GM19455 (cell line): ENCODE measurements around the gene WDR75.
A peak's percentile ranks its signal among the peaks of the same experiment; 100 is the strongest.
"Not testable (repeated sequence)": the region's sequence is repeated elsewhere in the genome, so short reads cannot be mapped to it uniquely, and the experiment has no call there.

Experiments
- ATAC-seq: cut with Tn5 transposase; IDR thresholded peaks from one replicate; pipeline ENCODE4 v1.9.1; 2021; ENCODE audit not compliant: unreplicated experiment

WDR75 gene

DNA sequence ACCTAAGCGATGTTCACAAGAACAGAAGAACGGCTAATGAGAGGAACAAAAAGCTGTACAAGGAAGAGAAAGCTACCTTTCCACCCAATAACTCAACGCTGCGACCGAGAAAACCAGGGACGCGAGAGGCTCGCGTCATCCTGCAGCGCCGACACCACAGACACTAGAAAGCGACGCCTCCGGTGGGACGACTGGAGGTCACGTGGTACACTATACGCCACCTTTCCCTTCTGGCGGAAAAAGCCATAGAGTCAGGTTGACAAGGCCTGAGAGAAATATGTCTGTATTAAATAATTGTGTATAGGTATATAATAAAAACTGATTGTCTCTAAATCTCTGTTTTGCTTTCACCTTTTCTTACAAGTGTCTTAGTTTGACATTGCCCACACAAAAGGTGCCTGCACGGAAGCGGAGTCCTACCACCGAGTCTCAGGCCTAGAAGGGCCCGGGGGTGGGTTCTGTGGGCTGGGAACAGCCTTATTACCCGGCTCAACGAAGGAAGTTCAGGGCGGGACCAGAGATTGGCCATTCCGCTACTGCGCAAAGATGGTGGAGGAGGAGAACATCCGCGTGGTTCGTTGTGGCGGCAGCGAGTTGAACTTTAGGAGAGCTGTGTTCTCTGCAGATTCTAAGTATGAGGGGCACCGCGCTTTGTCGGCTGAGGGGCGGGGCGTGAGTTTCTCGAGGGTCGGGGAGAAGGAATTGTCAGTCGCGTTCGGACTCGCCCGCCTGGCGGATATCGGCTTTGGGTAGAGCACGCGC is at the start of gene WDR75:
Gene WDR75, plus strand, starts transcription at position 528 of the 762 bp plus-strand sequence. Its CDS starts 19 bp downstream, at position 547.
- ATAC-seq: peak; percentile 91

DNA sequence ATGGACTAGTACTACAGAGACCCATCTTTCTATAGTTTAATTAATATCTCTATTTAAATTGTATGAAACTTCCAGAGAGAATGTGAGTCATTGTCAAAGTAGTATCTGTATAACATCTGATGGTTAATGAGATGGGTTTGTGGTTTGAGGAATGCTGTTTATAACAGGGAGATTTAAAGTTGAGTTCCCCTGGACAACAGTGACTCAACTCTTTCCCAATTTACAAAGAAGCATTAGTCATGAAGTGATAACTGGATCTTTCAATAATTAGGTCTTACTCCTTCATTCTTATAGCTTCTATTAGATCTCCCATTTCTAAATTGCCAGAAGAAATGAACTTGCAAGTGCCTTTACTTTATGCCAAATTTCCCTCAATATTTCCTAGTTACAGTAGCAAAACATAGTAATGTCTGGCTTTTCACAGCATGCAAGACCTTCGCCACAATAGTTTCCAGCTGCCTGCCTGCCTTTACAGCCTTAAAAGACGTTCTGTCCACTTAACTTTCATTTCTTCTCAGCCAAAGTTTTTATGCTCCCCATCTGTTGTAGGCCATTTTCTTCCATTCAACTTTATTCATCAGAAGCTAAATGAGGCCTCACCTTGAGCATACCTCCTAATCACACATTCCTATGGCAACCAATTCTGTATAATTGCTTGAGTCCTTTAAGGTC is 47.7 kb upstream of the WDR75 start:
- no peak for ATAC-seq

DNA sequence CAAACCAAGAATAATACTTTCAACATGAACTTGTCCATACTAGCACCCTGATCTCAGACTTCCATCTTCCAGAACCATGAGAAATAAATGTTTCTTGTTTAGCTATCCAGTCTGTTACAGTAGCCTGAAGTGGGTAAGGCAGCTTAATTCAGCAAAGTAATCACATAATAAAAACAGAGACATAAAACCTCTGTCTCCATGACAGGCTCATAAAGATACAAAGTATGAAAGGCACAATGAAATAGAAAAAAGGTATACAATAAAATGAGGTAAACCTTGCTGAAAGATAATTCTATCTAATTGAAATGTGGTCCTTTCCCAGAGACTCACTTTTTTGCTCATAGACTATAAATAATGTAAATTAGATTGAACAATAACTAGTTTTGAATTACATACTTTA is 46.7 kb upstream of the WDR75 start:
- no peak for ATAC-seq

DNA sequence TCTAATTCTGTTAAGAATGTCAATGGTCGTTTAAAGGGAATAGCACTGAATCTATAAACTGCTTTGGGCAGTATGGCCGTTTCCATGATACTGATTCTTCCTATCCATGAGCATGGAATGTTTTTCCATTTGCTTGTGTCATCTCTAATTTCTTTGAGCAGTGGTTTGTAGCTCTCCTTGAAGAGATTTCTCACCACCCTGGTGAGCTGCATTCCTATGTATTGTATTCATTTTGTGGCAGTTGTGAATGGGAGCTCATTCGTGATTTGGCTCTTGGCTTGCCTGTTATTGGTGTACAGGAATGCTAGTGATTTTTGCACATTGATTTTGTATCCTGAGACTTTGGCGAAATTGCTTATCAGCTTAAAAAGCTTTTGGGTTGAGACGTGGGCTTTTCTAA is 38.3 kb upstream of the WDR75 start:
- ATAC-seq: no peak

DNA sequence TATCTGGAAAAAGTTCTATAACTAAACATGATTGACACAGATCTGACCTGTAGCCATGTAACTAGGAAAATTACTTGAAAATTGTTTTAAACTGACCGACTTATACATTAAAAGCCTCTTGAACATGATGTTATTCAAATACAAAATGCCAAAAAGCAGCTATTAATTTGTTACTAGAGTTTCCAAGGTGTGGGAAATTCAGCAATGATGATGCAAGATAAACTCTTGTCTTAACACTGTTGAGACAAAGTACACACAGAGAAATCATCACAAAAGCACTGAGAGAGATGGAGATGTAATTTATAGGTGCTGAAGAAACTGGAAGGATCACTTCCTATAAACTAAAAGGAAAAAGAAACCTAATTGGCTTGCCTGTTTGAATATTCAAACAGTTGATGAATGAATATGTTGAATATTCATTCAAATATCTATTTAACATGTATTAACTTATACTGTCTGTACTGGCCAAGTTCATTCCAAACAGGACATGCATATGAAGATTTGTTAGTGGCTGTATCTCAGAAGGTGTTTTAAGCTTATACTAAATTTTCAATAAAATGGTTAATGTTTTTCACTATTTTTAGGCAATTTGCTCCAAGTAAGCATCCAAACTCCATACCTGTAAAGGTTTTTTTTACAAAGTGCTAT is 34.6 kb upstream of the WDR75 start:
- ATAC-seq: no peak

DNA sequence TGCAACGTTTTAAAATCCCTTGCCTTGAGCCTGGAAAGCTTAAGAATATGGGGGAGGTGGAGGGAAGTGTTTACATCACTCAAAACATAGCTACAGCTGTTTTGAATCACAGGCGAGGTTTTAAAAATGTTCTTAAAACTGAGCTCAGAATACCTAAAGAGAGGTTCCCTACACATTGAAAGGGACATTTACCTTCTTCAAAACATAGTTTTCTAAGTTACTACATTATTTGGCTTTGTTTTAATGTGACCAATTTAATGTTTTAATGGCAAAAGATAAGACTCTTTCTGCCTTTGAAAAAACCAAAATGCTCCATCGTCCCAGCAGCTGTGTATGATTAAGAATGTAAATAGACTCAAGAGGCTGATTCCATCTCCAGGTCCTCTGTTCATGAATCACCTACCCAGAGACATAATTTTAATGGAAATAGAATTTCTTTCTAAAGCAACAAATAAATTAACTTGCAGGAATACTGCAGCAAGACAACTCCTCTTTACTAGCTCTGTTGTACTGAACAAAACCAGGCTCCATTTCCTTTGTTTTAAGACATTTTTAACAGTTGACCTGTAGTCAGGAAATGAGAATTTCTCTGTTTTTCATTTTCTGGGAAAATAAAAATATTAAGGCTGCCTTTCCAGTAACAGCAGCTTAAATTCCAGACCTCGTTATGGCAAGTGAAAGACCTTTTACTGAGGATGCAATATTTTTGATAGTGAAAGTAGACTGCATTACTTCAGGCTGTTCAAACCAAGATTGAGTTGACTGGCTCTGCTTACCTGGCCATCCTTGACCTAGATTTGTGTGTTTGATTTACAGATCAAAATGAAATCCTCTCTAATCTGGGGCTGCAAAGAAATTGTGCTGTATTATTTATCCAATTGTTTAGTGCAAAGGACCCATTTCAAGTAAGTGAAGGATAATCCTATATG is 33.7 kb upstream of the WDR75 start:
- no peak for ATAC-seq

DNA sequence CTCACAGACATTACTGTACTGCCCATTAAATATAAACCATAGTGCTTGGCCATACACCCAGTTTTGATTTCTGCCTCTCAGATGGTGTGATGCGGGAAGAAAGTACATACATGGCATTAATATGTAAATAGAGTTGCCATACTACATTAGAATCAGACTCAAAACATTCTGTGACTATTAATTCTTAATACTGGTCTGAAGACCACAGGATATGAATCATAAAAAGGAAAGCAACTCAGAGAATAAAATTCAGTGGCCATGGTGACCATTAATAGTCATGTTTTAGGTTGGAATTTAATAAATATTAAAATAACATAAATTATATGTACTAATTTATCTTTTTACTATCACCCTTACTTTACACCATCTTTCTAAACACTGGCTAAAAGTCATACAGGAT is 33.0 kb upstream of the WDR75 start:
- ATAC-seq: no peak

DNA sequence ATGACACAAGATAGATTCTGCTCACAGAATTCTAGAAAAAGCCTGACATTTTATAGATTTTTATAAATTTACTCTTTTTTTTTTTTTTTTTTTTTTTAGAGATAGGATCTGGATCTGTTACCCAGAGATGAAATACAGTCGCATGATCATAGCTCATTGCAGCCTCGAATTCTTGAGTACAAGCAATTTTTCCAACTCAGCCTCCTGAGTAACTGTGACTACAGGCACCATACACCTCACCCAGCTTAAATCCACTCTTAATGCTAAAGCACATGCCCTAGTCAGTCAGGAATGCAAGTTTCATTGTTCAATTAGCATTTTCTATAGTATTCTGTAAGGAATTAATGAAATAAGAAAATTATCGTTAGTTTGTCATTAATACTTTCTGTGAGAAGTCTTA is 32.1 kb upstream of the WDR75 start:
- no peak for ATAC-seq

DNA sequence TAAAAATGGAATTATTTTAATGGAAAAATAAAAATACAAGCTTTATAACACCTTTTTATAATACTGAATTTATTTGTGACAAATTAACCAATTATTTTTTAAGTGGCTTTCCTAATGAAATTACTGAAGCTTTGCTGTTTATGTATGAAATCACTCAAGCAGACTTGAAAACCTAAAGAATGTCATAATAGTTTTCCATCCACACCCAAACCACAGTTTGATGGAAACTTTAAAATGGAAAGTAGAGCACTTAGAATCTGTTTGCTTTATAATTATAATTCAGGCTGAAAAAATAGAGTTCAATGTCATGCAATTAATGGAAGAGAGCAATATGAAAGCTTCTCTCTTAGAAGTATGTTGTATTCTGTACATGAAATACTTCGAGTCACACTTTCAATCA is 31.6 kb upstream of the WDR75 start:
- ATAC-seq: no peak

DNA sequence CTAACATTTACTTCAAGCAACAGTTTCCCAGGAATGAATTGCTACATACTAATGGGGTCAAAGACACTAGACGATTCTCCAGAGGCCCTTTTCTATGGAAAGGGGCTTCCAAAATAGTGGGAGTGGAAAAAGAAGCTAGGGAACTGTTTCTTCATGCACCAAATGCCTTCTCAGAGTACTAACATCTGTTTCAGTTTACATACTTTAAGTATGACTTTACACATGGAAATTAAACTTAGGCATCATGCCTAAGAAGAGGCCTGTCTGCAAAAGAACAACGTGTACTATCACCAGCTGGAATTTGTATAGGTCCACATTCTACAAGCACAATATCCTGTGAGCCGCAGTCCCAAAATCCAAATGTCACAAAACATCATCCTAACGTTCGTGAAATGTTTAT is 29.4 kb upstream of the WDR75 start:
- no peak for ATAC-seq

DNA sequence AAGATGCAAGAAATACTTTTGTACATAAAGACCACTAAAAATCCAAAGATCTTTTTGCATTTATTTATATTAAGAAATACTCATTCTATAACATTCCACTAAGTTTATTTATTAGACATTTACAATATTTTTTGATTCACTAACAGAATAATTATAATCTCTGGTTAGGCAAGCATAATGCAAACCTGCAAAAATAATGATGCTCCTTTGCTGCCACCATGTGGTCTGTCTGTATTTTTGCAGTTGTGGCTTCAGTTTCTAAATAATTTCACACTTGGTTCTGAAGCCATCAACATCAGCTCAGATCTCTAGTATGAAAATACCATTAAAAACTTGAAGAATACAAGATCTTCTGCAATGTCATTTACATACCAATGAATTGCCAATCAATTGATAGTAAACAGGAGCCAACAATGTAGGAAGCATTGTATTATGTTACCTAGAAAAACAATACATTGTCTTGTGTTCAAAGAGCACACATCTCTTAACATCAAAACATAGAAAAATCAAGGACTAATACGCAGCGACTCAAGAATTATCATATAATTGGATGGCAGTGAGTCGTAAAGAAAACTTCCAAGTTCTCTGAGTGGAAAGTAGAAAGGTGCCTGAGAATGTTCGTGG is 28.8 kb upstream of the WDR75 start:
- ATAC-seq: peak; percentile 85

DNA sequence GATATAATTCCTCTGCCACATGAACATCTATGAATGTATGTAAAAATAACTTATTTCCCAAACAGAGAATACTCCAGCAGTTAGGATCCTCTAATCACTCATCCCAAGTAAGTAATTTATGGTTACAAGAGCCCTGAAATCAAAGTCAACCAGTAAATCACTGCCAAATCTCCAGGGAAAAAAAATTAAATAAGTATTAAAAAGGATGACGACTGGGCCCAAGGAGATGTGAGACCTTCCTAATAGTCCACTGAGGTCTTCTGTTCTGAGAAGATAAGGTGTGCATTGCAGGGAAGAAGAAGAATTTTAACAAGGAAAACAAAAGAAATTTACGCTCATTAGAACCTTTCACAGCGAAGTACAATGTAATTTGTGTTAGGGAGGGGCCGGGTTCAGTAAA is 28.0 kb upstream of the WDR75 start:
- no peak for ATAC-seq

DNA sequence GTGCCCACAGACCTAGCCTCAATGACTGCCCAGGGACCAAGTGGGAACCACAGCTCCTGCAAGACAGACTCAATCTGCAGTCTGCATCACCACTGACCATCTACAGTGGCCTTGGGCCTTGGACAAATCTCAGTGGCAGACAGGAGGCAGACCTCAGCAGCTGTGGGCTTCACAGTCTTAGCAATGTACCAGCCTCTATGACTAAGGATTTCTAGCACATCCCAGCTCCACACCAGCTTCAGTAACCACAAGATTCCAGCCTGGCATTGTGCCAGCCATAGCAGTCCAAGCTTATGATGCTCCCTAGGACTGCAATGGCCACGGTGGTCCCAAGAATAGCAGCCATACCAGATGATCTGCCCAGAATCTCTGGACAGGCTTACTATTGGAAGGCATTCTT is 19.6 kb upstream of the WDR75 start:
- ATAC-seq: no peak

DNA sequence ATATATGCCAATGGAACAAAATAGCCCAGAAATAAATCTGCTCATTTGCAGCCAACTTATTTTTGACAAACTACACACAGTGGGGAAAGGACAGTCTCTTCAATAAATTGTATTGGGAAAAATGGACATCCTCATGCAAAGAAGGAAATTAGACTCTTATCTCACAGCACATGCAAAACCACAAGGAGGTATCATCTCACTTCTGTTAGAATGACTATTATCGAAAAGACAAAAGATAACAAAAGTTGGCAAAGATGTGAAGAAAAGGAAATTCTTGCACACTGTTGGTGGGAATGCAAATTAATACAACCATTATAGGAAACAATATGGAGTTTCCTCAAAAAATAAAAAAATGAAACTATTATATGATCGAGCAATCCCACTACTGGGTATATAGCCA is 16.3 kb upstream of the WDR75 start:
- ATAC-seq: no peak

DNA sequence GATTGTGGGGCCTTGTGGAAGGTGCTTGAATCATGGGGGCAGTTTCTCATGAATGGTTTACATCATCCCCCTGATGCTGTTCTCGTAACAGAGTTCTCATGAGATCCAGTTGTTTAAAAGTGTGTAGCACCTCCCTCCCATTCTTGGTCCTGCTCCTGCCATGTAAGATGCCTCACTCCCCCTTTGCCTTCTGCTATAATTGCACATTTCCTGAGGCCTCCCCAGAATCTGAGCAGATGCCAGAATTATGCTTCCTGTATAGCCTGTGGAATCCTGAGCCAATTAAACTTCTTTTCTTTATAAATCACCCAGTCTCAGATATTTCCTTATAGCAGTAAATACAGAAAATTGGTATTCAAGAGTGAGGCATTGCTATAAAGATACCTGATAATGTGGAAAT is 15.6 kb upstream of the WDR75 start:
- no peak for ATAC-seq

DNA sequence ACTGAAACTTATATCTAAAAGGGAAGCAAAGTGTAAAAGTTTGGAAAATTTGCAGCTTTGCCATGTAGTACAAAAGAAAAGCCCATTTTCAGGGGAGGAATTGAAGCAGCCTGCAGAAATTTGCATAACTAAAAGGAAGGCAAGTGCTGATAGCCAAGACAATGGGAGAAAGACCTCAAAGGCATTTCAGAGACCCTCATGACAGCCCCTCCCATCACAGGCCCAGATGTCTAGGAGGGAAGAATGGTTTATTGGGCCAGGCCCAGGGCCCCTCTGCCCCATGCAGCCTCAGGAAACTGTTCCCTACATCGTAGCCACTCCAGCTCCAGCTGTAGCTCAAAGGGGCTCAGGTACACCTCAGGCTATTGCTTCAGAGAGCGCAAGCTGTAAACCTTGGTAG is 14.4 kb upstream of the WDR75 start:
- ATAC-seq: no peak

DNA sequence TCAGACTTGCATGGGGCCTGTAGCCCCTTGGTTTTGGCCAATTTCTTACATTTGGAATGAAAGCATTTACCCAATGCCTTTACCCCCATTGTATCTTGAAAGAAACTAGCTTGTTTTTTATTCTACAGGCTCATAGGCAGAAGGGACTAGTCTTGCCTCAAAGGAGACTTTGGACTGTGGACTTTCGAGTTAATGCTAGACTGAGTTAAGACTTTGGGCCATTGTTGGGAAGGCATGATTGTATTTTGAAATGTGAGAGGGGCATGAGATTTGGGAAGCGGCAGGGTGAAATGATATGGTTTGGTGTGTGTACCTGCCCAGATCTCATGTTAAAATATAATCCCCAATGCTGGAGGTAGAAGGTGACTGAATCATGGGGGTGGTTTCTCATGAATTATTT is 13.4 kb upstream of the WDR75 start:
- ATAC-seq: no peak

DNA sequence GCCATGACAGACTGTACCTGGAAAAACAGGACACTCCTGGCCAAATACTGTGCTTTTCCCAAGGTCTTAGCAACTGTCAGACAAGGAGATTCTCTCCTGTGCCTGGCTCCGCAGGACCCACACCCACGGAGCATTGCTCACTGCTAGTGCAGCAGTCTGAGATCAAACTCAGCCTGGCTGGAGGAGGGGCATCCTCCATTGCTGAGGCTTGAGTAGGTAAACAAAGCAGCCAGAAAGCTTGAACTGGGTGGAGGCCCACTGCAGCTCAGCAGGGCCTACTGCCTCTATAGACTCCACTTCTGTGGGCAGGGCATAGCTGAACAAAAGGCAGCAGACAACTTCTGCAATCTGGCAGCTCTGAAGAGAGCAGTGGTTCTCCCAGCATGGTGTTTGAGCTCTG is 10.8 kb upstream of the WDR75 start:
- not testable (repeated sequence) for ATAC-seq

DNA sequence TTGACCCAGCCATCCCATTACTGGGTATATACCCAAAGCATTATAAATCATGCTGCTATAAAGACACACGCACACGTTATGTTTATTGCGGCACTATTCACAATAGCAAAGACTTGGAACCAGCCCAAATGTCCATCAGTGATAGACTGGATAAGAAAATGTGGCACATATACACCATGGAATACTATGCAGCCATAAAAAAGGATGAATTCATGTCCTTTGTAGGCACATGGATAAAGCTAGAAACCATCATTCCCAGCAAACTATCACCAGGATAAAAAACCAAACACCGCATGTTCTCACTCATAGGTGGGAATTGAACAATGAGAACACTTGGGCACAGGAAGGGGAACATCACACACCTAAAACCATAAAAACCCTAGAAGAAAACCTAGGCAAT is 5.5 kb upstream of the WDR75 start:
- not testable (repeated sequence) for ATAC-seq

DNA sequence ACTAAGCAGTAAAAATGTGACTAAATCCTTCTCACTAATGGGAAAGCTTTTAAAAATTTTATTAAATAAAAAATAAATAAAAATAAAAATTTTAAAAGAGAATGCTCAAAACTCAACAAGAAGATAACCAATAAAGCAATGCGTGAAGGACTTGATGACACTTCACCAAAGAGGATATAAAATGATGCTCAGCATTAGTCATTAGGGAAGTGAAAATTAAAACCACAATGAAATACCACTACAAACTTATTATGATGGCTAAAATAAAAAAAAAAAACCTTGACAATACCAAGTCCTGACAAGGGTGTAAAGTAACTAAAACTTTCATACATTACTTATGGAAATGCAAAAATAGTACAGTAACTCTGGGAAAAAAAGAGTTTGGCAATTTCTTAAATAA is 3.3 kb upstream of the WDR75 start:
- no peak for ATAC-seq

DNA sequence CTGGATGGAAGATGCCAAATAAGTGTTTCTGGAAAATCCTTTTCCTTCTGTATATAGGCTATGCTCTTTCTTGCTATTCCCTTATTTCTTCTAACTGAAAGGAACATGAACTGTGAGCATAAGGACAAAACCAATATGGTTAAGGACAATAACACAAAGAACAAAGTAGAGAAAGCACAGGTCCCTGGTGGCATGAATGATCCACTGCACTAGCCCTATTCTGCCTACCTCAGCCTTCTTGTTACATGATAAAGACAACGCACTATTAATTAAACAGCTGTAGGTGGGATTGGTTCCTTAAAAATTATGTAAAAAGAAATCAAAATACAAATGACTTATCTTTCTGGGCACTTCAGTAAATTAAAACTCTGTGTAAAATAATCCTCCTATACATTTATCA is 1.9 kb upstream of the WDR75 start:
- no peak for ATAC-seq
